Measurements from ENCODE around the gene TIAM2. TPM values are rescaled to one million over a fixed set of nuclear protein-coding genes. Genes with fewer than 3 reads are reported as not detected.

TIAM2 gene
- total and polyA plus RNA-seq, 2 experiments from 2014 or later = 14.2 to 24.4 TPM

DNA sequence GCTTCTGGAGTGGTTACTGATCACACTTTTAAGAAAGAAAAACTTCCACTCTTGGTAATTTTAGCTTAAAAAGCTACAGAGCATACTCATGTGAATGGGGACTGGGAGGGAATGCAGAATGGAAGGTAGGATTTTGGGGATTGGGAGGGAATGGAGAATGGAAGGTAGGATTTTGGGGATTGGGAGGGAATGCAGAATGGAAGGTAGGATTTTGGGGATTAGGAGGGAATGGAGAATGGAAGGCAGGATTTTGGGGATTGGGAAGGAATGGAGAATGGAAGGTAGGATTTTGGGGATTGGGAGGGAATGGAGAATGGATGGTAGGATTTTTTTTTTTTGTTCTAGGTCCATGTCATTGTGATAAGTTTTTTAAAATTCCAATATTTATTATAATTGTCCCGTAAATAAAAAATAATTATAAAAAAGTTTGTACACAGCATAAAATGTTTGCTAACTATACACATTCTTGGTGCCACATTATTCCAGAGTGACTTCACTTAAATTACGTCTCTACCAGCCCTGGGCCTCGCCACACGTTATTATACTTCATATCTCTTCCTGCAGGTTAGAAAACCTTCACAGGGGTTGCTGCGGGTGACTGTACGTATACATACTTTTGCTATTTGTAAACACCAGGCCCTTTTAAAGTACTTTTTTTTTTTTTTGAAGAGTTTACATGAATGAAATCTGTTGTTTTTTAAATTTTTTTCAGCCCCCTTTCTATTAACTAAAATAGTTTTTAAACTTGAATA is 127.3 kb downstream of the TIAM2 start:
- TF ChIP-seq, protein P1, sequence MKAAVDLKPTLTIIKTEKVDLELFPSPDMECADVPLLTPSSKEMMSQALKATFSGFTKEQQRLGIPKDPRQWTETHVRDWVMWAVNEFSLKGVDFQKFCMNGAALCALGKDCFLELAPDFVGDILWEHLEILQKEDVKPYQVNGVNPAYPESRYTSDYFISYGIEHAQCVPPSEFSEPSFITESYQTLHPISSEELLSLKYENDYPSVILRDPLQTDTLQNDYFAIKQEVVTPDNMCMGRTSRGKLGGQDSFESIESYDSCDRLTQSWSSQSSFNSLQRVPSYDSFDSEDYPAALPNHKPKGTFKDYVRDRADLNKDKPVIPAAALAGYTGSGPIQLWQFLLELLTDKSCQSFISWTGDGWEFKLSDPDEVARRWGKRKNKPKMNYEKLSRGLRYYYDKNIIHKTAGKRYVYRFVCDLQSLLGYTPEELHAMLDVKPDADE (IDR thresholded peaks at IDR 0.05) = no peak
- TF ChIP-seq, protein P2, sequence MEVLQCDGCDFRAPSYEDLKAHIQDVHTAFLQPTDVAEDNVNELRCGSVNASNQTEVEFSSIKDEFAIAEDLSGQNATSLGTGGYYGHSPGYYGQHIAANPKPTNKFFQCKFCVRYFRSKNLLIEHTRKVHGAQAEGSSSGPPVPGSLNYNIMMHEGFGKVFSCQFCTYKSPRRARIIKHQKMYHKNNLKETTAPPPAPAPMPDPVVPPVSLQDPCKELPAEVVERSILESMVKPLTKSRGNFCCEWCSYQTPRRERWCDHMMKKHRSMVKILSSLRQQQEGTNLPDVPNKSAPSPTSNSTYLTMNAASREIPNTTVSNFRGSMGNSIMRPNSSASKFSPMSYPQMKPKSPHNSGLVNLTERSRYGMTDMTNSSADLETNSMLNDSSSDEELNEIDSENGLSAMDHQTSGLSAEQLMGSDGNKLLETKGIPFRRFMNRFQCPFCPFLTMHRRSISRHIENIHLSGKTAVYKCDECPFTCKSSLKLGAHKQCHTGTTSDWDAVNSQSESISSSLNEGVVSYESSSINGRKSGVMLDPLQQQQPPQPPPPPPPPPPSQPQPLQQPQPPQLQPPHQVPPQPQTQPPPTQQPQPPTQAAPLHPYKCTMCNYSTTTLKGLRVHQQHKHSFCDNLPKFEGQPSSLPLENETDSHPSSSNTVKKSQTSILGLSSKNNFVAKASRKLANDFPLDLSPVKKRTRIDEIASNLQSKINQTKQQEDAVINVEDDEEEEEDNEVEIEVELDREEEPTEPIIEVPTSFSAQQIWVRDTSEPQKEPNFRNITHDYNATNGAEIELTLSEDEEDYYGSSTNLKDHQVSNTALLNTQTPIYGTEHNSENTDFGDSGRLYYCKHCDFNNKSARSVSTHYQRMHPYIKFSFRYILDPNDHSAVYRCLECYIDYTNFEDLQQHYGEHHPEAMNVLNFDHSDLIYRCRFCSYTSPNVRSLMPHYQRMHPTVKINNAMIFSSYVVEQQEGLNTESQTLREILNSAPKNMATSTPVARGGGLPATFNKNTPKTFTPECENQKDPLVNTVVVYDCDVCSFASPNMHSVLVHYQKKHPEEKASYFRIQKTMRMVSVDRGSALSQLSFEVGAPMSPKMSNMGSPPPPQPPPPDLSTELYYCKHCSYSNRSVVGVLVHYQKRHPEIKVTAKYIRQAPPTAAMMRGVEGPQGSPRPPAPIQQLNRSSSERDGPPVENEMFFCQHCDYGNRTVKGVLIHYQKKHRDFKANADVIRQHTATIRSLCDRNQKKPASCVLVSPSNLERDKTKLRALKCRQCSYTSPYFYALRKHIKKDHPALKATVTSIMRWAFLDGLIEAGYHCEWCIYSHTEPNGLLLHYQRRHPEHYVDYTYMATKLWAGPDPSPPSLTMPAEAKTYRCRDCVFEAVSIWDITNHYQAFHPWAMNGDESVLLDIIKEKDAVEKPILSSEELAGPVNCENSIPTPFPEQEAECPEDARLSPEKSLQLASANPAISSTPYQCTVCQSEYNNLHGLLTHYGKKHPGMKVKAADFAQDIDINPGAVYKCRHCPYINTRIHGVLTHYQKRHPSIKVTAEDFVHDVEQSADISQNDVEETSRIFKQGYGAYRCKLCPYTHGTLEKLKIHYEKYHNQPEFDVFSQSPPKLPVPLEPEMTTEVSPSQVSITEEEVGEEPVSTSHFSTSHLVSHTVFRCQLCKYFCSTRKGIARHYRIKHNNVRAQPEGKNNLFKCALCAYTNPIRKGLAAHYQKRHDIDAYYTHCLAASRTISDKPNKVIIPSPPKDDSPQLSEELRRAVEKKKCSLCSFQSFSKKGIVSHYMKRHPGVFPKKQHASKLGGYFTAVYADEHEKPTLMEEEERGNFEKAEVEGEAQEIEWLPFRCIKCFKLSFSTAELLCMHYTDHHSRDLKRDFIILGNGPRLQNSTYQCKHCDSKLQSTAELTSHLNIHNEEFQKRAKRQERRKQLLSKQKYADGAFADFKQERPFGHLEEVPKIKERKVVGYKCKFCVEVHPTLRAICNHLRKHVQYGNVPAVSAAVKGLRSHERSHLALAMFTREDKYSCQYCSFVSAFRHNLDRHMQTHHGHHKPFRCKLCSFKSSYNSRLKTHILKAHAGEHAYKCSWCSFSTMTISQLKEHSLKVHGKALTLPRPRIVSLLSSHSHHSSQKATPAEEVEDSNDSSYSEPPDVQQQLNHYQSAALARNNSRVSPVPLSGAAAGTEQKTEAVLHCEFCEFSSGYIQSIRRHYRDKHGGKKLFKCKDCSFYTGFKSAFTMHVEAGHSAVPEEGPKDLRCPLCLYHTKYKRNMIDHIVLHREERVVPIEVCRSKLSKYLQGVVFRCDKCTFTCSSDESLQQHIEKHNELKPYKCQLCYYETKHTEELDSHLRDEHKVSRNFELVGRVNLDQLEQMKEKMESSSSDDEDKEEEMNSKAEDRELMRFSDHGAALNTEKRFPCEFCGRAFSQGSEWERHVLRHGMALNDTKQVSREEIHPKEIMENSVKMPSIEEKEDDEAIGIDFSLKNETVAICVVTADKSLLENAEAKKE (CRISPR knock-in tag; IDR thresholded peaks at IDR 0.05) = no peak
- no peak for TF ChIP-seq NANOG (IDR thresholded peaks at IDR 0.05; ENCODE audit: borderline replicate concordance)
- TF ChIP-seq ZNF114 (CRISPR knock-in tag; IDR thresholded peaks at IDR 0.05) = no peak
- TF ChIP-seq, protein P3, sequence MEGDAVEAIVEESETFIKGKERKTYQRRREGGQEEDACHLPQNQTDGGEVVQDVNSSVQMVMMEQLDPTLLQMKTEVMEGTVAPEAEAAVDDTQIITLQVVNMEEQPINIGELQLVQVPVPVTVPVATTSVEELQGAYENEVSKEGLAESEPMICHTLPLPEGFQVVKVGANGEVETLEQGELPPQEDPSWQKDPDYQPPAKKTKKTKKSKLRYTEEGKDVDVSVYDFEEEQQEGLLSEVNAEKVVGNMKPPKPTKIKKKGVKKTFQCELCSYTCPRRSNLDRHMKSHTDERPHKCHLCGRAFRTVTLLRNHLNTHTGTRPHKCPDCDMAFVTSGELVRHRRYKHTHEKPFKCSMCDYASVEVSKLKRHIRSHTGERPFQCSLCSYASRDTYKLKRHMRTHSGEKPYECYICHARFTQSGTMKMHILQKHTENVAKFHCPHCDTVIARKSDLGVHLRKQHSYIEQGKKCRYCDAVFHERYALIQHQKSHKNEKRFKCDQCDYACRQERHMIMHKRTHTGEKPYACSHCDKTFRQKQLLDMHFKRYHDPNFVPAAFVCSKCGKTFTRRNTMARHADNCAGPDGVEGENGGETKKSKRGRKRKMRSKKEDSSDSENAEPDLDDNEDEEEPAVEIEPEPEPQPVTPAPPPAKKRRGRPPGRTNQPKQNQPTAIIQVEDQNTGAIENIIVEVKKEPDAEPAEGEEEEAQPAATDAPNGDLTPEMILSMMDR (conservative IDR thresholded peaks at IDR 0.05; ENCODE audit: low read depth in 2 of 2) = no peak
- no peak for TF ChIP-seq CREB1 (CRISPR knock-in tag; IDR thresholded peaks at IDR 0.05; ENCODE audit: low read depth)
- no peak for TF ChIP-seq STAT1 (IDR thresholded peaks at IDR 0.05; ENCODE audit: unreplicated experiment)
- TF ChIP-seq, protein P4, sequence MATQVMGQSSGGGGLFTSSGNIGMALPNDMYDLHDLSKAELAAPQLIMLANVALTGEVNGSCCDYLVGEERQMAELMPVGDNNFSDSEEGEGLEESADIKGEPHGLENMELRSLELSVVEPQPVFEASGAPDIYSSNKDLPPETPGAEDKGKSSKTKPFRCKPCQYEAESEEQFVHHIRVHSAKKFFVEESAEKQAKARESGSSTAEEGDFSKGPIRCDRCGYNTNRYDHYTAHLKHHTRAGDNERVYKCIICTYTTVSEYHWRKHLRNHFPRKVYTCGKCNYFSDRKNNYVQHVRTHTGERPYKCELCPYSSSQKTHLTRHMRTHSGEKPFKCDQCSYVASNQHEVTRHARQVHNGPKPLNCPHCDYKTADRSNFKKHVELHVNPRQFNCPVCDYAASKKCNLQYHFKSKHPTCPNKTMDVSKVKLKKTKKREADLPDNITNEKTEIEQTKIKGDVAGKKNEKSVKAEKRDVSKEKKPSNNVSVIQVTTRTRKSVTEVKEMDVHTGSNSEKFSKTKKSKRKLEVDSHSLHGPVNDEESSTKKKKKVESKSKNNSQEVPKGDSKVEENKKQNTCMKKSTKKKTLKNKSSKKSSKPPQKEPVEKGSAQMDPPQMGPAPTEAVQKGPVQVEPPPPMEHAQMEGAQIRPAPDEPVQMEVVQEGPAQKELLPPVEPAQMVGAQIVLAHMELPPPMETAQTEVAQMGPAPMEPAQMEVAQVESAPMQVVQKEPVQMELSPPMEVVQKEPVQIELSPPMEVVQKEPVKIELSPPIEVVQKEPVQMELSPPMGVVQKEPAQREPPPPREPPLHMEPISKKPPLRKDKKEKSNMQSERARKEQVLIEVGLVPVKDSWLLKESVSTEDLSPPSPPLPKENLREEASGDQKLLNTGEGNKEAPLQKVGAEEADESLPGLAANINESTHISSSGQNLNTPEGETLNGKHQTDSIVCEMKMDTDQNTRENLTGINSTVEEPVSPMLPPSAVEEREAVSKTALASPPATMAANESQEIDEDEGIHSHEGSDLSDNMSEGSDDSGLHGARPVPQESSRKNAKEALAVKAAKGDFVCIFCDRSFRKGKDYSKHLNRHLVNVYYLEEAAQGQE (IDR thresholded peaks at IDR 0.05; ENCODE audit: unreplicated experiment) = no peak
- no peak for TF ChIP-seq POLR2AphosphoS5 (IDR thresholded peaks at IDR 0.05; ENCODE audit: low read depth)
- TF ChIP-seq EZH2phosphoT487 (IDR thresholded peaks at IDR 0.05; ENCODE audit: unreplicated experiment) = no peak
- no peak for TF ChIP-seq ZNF331 (CRISPR knock-in tag; IDR thresholded peaks at IDR 0.05; ENCODE audit: low read depth)
- Mint-ChIP-seq H3K27ac (0 out of 2 replicates have a peak overlapping the region, but pooled peaks have one; percentile 3), H3K4me3 (peak overlapping the region; percentile 57; the same call in 2 of the 3 replicates), H3K9me3 (0 out of 3 replicates have a peak, but pooled peaks cover 2% of the 10 kb centered on the region), H3K27me3 (ENCODE audit: insufficient read depth, low read depth, poor library complexity) (peaks cover 12% of the 10 kb centered on the region), H3K36me3 (ENCODE audit: low read depth) (peaks cover 8% of the 10 kb centered on the region; the same call in 2 of the 3 replicates), H3K4me1 (peaks cover 53% of the 10 kb centered on the region)
- Histone ChIP-seq H3K4me3 (no peak overlapping the region), H3K36me3 (ENCODE audit: insufficient read depth) (no peaks in the 10 kb centered on the region), H3K27me3 (ENCODE audit: insufficient read depth) (no peaks in the 10 kb centered on the region), H3K4me2 (peak overlapping the region; percentile 66), H4K20me1 (replicated peaks; ENCODE audit: insufficient read depth) (no peaks in the 10 kb centered on the region), H2AFZ (no peak overlapping the region), H3F3A (replicated peaks; ENCODE audit: low read depth) (peaks cover 4% of the 10 kb centered on the region; the same call in 1 of the 2 replicates), H3K79me2 (replicated peaks; ENCODE audit: insufficient read depth) (no peaks in the 10 kb centered on the region), H3K9me2 (ENCODE audit: insufficient read depth) (no peaks in the 10 kb centered on the region), H3K27ac (ENCODE audit: low read depth) (peak overlapping the region; percentile 93), H3K4me1 (ENCODE audit: insufficient read depth) (peaks cover 40% of the 10 kb centered on the region)
- ATAC-seq (no peak), DNase-seq (ENCODE audit: low spot score) (no peak)
